Tibial artery (tissue), 4 donors: ENCODE data around the gene APOA4.

Source experiments
- DNase-seq, 2 donors: peaks; one replicate each; pipeline ENCODE4 v3.0.0-alpha.2; 2019
- H3K27ac ChIP-seq, 2 donors: fragments of 200-600 bp; sonication (generic) in 1 of 2; 1 replicate in 1 of 2; 2 replicates in 1 of 2; pipeline ENCODE4 v1.5.1; 2018 to 2019; ENCODE audit warnings: mild to moderate bottlenecking in 1 of 2
- H3K27me3 ChIP-seq, 2 donors: fragments of 200-600 bp; sonication (generic) in 1 of 2; one replicate each; pipeline versions ENCODE4 v1.5.1 to v1.6.0; 2016 to 2019
- H3K36me3 ChIP-seq, 3 donors: fragments of 200-600 bp; sonication (generic) in 2 of 3; one replicate each; pipeline ENCODE4 v1.5.1; 2016 to 2019; ENCODE audit warnings: mild to moderate bottlenecking in 2 of 3
- H3K4me1 ChIP-seq, 4 donors: fragments of 200-600 bp; sonication (generic) in 2 of 4; 1 replicate in 3 of 4; 2 replicates in 1 of 4; pipeline ENCODE4 v1.5.1; 2016 to 2019
- H3K4me3 ChIP-seq, 2 donors: fragments of 200-600 bp; sonication (generic) in 1 of 2; 1 replicate in 1 of 2; 2 replicates in 1 of 2; pipeline ENCODE4 v1.5.1; 2018 to 2019; ENCODE audit warnings: mild to moderate bottlenecking in 2 of 2
- H3K9me3 ChIP-seq, 3 donors: fragments of 200-600 bp; sonication (generic) in 1 of 3; one replicate each; pipeline ENCODE4 v1.5.1; 2016 to 2019
- intact Hi-C: fragments of 100-400 bp; cut with DNase I; formaldehyde crosslinking; loops from one replicate; pipeline ENCODE4 v1.15.0; 2023; ENCODE audit warnings: low total_unique reads
- TF ChIP-seq, protein P1 (sequence below), 2 experiments: fragments of 200-600 bp in 1 of 2; fragments of 450-650 bp in 1 of 2; IDR thresholded peaks; one replicate each; pipeline ENCODE4 v1.5.1; 2017 to 2019; ENCODE audit warnings: antibody characterized with exemption in 2 of 2, mild to moderate bottlenecking in 1 of 2, moderate library complexity in 1 of 2

Gene APOA4

DNA sequence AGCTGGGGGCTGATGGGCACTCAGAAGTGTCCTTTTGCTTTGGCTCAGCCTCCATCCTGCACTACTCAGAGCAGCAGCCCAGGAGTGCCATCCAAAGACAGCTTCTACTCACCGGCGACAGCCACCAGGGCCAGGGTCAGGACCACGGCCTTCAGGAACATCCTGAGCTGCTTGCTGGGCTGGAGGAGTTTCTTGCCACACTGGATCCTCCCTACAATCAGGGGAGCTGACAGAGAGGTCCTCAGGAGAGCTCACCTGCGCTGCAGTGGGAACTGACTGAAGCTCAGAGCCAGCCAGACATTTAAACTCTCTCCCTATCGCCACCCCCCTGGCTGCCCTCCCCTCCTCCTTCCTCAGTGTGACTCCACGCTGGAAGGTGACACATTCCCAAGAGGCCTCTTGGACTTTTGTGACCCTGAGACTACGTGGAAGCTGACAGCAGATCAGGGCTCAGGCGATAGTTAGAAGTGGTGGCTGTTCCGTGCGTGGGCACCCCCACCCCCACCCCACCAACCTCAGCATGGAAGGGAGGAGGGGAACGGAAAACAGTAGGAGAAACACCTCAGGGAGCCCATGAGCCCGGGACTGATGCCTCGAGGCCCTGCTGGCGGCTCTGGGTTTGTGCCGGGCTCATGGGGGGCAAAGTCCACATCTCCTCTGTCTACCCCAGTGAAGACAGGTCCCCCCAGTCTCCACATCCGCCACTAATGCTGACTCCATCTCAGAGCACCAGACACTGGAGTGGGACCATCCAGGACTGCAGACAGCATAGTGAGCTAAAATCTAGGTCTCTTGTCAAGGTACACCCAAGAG lies at the start of gene APOA4:
APOA4 (minus strand) TSS at position 274 of the 813 bp plus-strand sequence; CDS start at position 161, 113 bp downstream.
- DNase-seq, result peak in 1 of 2 donors; percentile 7
- H3K27me3 ChIP-seq, result no peaks in the 10 kb centered on the region
- no peak within 1 kb of the TSS for H3K27ac ChIP-seq
- no peaks in the 10 kb centered on the region for H3K9me3 ChIP-seq
- H3K4me3 ChIP-seq, result no peak within 1 kb of the TSS
- H3K36me3 ChIP-seq, result no peaks in the 10 kb centered on the region
- intact Hi-C loops, result no loop called here
- TF ChIP-seq, protein P1, sequence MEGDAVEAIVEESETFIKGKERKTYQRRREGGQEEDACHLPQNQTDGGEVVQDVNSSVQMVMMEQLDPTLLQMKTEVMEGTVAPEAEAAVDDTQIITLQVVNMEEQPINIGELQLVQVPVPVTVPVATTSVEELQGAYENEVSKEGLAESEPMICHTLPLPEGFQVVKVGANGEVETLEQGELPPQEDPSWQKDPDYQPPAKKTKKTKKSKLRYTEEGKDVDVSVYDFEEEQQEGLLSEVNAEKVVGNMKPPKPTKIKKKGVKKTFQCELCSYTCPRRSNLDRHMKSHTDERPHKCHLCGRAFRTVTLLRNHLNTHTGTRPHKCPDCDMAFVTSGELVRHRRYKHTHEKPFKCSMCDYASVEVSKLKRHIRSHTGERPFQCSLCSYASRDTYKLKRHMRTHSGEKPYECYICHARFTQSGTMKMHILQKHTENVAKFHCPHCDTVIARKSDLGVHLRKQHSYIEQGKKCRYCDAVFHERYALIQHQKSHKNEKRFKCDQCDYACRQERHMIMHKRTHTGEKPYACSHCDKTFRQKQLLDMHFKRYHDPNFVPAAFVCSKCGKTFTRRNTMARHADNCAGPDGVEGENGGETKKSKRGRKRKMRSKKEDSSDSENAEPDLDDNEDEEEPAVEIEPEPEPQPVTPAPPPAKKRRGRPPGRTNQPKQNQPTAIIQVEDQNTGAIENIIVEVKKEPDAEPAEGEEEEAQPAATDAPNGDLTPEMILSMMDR (IDR thresholded peaks at IDR 0.05), result no peak
- no peaks in the 10 kb centered on the region for H3K4me1 ChIP-seq

DNA sequence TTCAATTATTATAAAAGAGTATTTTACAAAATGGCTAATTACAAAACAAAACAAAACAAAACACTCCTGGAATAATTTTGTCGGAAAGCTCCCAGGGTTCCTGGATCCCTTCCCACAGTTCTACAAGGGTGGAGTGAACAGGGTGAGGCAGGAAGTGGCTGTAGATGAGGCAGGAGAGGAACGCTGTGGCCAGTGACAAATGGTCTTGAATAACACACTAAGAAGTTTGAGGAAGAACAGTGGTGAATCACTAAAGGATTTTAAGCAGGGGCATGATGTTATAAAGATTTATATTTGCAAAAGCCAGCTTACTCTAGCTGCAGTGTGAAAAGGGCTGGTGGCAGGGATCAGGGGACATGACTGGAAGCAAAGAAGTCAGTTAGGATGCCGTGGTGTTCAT lies 48.1 kb upstream of the APOA4 start:
- Histone ChIP-seq H3K36me3 (peaks cover 73 to 96% (median 89%) of the 10 kb centered on the region in 3 donors), H3K9me3 (no peaks in the 10 kb centered on the region), H3K27me3 (no peaks in the 10 kb centered on the region), H3K4me1 (no peaks in the 10 kb centered on the region), H3K27ac (no peak overlapping the region), H3K4me3 (no peak overlapping the region)
- TF ChIP-seq, protein P1 (IDR thresholded peaks at IDR 0.05), result no peak
- intact Hi-C loops, result loop anchor here (10.0 kb wide), 1 partner anchor 364 kb away; the partner anchor contains the start of genes PCSK7 and RNF214
- no peak for DNase-seq

GRCh38 chr11:116870054-116870453 lies 47.0 kb upstream of the APOA4 start:
- no peaks in the 10 kb centered on the region for H3K9me3 ChIP-seq
- no peak for DNase-seq
- no peak overlapping the region for H3K27ac ChIP-seq
- no peaks in the 10 kb centered on the region for H3K27me3 ChIP-seq
- no peak overlapping the region for H3K4me3 ChIP-seq
- no peaks in the 10 kb centered on the region for H3K4me1 ChIP-seq
- intact Hi-C loops, result loop anchor here (10.0 kb wide), 1 partner anchor 365 kb away; the partner anchor contains the start of genes PCSK7 and RNF214
- TF ChIP-seq, protein P1 (IDR thresholded peaks at IDR 0.05), result no peak
- H3K36me3 ChIP-seq, result peaks cover 75 to 97% (median 89%) of the 10 kb centered on the region in 3 donors

DNA sequence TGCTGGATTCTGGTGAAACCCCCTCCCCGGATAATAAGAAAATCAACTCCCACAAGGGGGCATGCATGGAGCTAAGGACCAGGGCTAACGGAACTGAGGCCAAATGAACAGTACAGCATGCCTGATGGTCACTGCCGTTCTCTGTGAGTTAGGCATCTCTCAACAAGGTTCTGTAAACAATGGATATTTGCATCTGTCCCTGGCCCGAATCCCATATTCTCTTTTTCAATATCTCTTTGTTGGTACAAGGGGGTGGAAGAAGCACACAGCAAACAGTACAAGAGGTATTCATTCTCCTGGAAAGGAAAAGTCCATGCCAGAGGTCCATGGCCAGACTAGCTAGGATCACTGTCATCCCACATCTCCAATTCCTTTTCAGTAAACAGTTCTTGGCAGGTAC lies 46.5 kb upstream of the APOA4 start:
- intact Hi-C loops, result loop anchor here (10.0 kb wide), 1 partner anchor 365 kb away; the partner anchor contains the start of genes PCSK7 and RNF214
- no peaks in the 10 kb centered on the region for H3K9me3 ChIP-seq
- H3K27ac ChIP-seq, result no peak overlapping the region
- no peak for DNase-seq
- peaks cover 73 to 97% (median 89%) of the 10 kb centered on the region in 3 donors for H3K36me3 ChIP-seq
- no peak overlapping the region for H3K4me3 ChIP-seq
- no peaks in the 10 kb centered on the region for H3K4me1 ChIP-seq
- TF ChIP-seq, protein P1 (IDR thresholded peaks at IDR 0.05), result no peak
- no peaks in the 10 kb centered on the region for H3K27me3 ChIP-seq

DNA sequence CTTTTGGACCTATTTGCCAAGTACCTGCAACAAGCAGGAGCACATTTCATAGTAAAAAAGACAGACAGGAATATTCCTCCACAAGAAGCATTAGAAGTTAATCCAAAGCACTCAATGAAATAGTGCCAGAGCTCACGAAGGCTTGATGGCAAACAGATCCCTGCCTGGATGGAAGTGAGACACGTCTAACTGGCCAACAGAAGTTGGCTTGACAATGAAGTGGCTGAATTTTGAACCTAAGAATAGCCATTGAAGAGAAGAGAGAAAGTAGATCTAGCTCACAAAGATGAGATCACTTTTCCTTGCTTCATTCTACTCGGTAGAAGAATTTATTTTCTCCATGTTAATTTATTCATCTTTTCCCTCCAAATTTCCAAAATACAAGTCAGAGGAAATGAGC lies 45.0 kb upstream of the APOA4 start:
- Histone ChIP-seq H3K4me1 (no peaks in the 10 kb centered on the region), H3K36me3 (peaks cover 66 to 100% (median 89%) of the 10 kb centered on the region in 3 donors), H3K27me3 (no peaks in the 10 kb centered on the region), H3K4me3 (no peak overlapping the region), H3K9me3 (no peaks in the 10 kb centered on the region), H3K27ac (no peak overlapping the region)
- intact Hi-C loops, result no loop called here
- TF ChIP-seq, protein P1 (IDR thresholded peaks at IDR 0.05), result no peak
- no peak for DNase-seq
